Measurements from ENCODE around the gene C14orf132.

The C14orf132 gene

GRCh38 chr14:96125536-96125935 is 86.4 kb downstream of the C14orf132 start:
- no peak for DNase-seq

- DNase-seq, result no peak
Observed at GRCh38 chr14:96126339-96126782, 87.2 kb downstream of the C14orf132 start.

GRCh38 chr14:96126783-96127271 is 87.7 kb downstream of the C14orf132 start:
- DNase-seq, result no peak

GRCh38 chr14:96129128-96129736 is 90.1 kb downstream of the C14orf132 start:
- DNase-seq, result no peak

- DNase-seq, result no peak
Observed at GRCh38 chr14:96130391-96130790, 91.2 kb downstream of the C14orf132 start.

GRCh38 chr14:96130854-96131253 is 91.7 kb downstream of the C14orf132 start:
- no peak for DNase-seq

GRCh38 chr14:96131836-96132235 is 92.7 kb downstream of the C14orf132 start:
- DNase-seq, result no peak

- DNase-seq, result no peak
Observed at GRCh38 chr14:96134508-96134907, 95.3 kb downstream of the C14orf132 start.

GRCh38 chr14:96135285-96135684 is 96.1 kb downstream of the C14orf132 start:
- no peak for DNase-seq

- no peak for DNase-seq
Observed at GRCh38 chr14:96136371-96137005, 97.3 kb downstream of the C14orf132 start.

GRCh38 chr14:96138241-96138640 is 99.1 kb downstream of the C14orf132 start:
- DNase-seq, result no peak

GRCh38 chr14:96139169-96139568 is 100.0 kb downstream of the C14orf132 start:
- no peak for DNase-seq

- no peak for DNase-seq
Observed at GRCh38 chr14:96139879-96140278, 100.7 kb downstream of the C14orf132 start.

GRCh38 chr14:96140952-96141351 is 101.8 kb downstream of the C14orf132 start:
- no peak for DNase-seq

Measured in NCI-H1417 treated with DMSO at 0.1 percent for 48 hours (cell line).